Mesenteric fat pad (tissue), 1 donor: Measurements from ENCODE around the gene SCMH1. TPM values are rescaled to one million over a fixed set of nuclear protein-coding genes. Genes with fewer than 3 reads are reported as not detected.

Source experiments
- DNase-seq: peaks from one replicate; pipeline ENCODE4 v3.0.0-alpha.2; 2020; ENCODE audit warnings: low spot score
- long read RNA-seq: library from polyadenylated mRNA; unstranded; transcript quantifications from one replicate; pipeline ENCODE4 v2.0.0, GENCODE V29; 2020
- total RNA-seq: library from RNA; stranded (reverse); fragmentation: NEBNext Ultra II Directional; extraction: Animal tissue kit (Norgen Biotek cat#: 25700); gene quantifications from one replicate; pipeline ENCODE4 v1.2.1, GENCODE V29; 2021
- donor health status: DM: yes; HTN: yes; CAD: no.

The SCMH1 gene
- 35.8 TPM for total RNA-seq
- long read RNA-seq, partial matches to known transcripts = 28 of 51 reads
- long read RNA-seq, other reads (novel, unspliced or antisense) = 23 of 51 reads

GRCh38 chr1:41241749-41242341 is at the start of gene SCMH1:
Gene SCMH1 (minus strand): TSS chr1:41242306. CDS start chr1:41186133, 56,173 bp downstream.
- DNase-seq = no peak

- DNase-seq = no peak
Measured at GRCh38 chr1:41291195-41291594, 49.1 kb upstream of the SCMH1 start.

GRCh38 chr1:41289196-41289595 is 47.1 kb upstream of the SCMH1 start:
- DNase-seq = no peak

GRCh38 chr1:41286992-41287391 is 44.9 kb upstream of the SCMH1 start:
- no peak for DNase-seq

GRCh38 chr1:41286486-41286885 is 44.4 kb upstream of the SCMH1 start:
- DNase-seq = no peak

- no peak for DNase-seq
Measured at GRCh38 chr1:41285818-41286217, 43.7 kb upstream of the SCMH1 start.

- no peak for DNase-seq
Measured at GRCh38 chr1:41284121-41284520, 42.0 kb upstream of the SCMH1 start.

GRCh38 chr1:41282679-41283317 is 40.7 kb upstream of the SCMH1 start:
- no peak for DNase-seq

GRCh38 chr1:41281334-41281733 is 39.2 kb upstream of the SCMH1 start:
- no peak for DNase-seq

GRCh38 chr1:41280202-41281032 is 38.3 kb upstream of the SCMH1 start:
- no peak for DNase-seq

- DNase-seq = no peak
Measured at GRCh38 chr1:41278076-41278475, 36.0 kb upstream of the SCMH1 start.

- no peak for DNase-seq
Measured at GRCh38 chr1:41277371-41277975, 35.4 kb upstream of the SCMH1 start.

GRCh38 chr1:41275831-41276230 is 33.7 kb upstream of the SCMH1 start:
- DNase-seq = no peak

GRCh38 chr1:41274752-41275545 is 32.8 kb upstream of the SCMH1 start:
- no peak for DNase-seq

GRCh38 chr1:41272601-41273000 is 30.5 kb upstream of the SCMH1 start:
- DNase-seq = no peak

- DNase-seq = no peak
Measured at GRCh38 chr1:41268154-41268770, 26.2 kb upstream of the SCMH1 start.

- no peak for DNase-seq
Measured at GRCh38 chr1:41261926-41262618, 20.0 kb upstream of the SCMH1 start.

- no peak for DNase-seq
Measured at GRCh38 chr1:41260768-41261167, 18.7 kb upstream of the SCMH1 start.

GRCh38 chr1:41259221-41259620 is 17.1 kb upstream of the SCMH1 start:
- DNase-seq = no peak

- DNase-seq = no peak
Measured at GRCh38 chr1:41255978-41256377, 13.9 kb upstream of the SCMH1 start.
